HEK293T (cell line): Measurements from ENCODE around the gene FYB1.

Experiments used
- FOXM1 ChIP-seq: fragments of 450-650 bp; IDR thresholded peaks from 2 replicates; pipeline ENCODE4 v1.6.1; 2017; ENCODE audit warnings: mild to moderate bottlenecking, borderline replicate concordance
- SUZ12 ChIP-seq: fragments of 450-650 bp; IDR thresholded peaks from 2 replicates; pipeline ENCODE4 v1.6.1; 2016; ENCODE audit warnings: mild to moderate bottlenecking

DNA sequence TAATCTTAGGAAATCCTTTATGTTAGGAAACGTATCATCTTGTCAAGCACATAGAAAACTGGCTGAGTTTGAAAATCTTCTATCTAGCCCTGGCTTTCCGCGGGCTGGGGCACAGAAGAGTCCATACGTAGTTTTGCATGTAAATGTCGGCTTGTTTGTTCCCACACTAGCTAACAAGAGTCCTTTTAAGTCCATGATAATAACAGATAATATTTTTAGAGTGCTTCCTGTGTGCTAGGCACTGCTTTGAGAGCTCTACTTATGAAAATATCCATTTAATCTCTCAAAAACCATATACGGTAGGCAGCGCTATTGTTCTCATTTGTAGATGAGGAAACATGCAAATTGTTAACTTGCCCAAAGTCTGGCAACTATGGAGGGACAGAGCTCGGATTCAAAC, 40.5 kb downstream of the FYB1 start:
- TF ChIP-seq FOXM1 (no peak), SUZ12 (no peak)
